Activated naive CD8-positive, alpha-beta T cell treated with anti-CD3 and anti-CD28 coated beads for 36 hours (primary cell): ENCODE results near the gene SRGN. TPM values are rescaled to one million over a fixed set of nuclear protein-coding genes. Genes with fewer than 3 reads are reported as not detected.
A peak's percentile ranks its signal among the peaks of the same experiment; 100 is the strongest.
"Not testable (repeated sequence)": the region's sequence is repeated elsewhere in the genome, so short reads cannot be mapped to it uniquely, and the experiment has no call there.

Source experiments
- DNase-seq: peaks from one replicate; pipeline ENCODE4 v3.0.0; 2021
- H3K27ac Mint-ChIP-seq: one replicate; pipeline ENCODE4 v1.8.0; 2022; ENCODE audit warnings: mild to moderate bottlenecking, moderate library complexity, mixed read lengths
- H3K27me3 Mint-ChIP-seq: one replicate; pipeline ENCODE4 v1.8.0; 2022; ENCODE audit warnings: mild to moderate bottlenecking, mixed read lengths
- H3K36me3 Mint-ChIP-seq: one replicate; pipeline ENCODE4 v1.8.0; 2021; ENCODE audit warnings: mild to moderate bottlenecking, mixed read lengths
- H3K4me1 Mint-ChIP-seq: one replicate; pipeline ENCODE4 v1.8.0; 2021; ENCODE audit warnings: mixed read lengths
- H3K4me3 Mint-ChIP-seq: one replicate; pipeline ENCODE4 v1.8.0; 2022; ENCODE audit warnings: mild to moderate bottlenecking, moderate library complexity, mixed read lengths
- H3K9me3 Mint-ChIP-seq: one replicate; pipeline ENCODE4 v1.8.0; 2022; ENCODE audit warnings: mixed read lengths
- total RNA-seq, 2 experiments: library from RNA; stranded (reverse); gene quantifications; one replicate each; pipeline ENCODE4 v1.2.3, GENCODE V29; 2021

The SRGN gene
- 100 to 1,000 TPM; 264 to 278 TPM for total RNA-seq

GRCh38 chr10:69087590-69088470, at the start of gene SRGN:
TSS of gene SRGN (plus strand) at chr10:69088103. CDS start at chr10:69088158, 55 bp downstream.
- Mint-ChIP-seq H3K4me3 (peak within 1 kb of the TSS; percentile 94), H3K36me3 (peaks cover 44% of the 10 kb centered on the region), H3K27ac (peak within 1 kb of the TSS; percentile 96), H3K9me3 (peaks cover 2% of the 10 kb centered on the region), H3K27me3 (no peaks in the 10 kb centered on the region), H3K4me1 (peaks cover 61% of the 10 kb centered on the region)
- DNase-seq, result peak; percentile 78

DNA sequence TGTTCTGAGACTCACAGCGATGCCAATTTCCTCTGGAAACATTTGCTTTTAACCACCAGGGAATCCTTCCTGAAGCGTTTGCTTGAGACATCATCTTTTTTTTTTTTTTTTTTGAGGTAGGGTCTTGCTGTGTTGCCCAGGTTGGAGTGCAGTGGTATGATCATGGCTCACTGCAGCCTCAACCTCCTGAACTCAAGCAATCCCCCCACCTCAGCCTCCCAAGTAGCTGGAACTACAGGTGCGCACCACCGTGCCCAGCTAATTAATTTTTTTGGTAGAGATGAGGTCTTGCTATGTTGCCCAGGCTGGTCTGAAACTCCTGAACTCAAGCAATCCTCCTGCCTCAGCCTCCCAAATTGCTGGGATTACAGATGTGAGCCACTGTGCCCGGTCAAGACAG, 47.0 kb upstream of the SRGN start:
- H3K4me1 Mint-ChIP-seq, result peaks cover 24% of the 10 kb centered on the region
- DNase-seq, H3K27me3 Mint-ChIP-seq, H3K27ac Mint-ChIP-seq, H3K36me3 Mint-ChIP-seq, H3K9me3 Mint-ChIP-seq, H3K4me3 Mint-ChIP-seq: not testable (repeated sequence)

DNA sequence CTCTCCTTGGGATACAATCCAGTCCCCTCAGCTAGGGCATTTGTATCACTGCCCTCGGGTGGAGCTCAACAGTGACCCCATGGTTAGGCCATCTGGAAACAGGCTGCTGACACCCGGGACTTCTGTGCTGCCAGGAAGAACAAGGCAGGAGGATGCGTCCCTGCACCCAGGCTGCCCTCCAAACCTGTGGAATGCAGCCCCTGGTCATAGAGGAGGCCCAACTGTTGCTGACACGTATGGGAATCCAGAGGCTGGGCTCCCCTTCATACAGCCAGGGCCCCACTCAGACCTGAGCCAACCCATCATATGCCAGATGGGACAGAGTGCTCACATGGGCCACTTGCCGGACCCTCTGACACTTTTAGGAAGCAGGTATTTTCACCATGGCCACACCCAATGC, 45.5 kb upstream of the SRGN start:
- H3K36me3 Mint-ChIP-seq, result no peaks in the 10 kb centered on the region

DNA sequence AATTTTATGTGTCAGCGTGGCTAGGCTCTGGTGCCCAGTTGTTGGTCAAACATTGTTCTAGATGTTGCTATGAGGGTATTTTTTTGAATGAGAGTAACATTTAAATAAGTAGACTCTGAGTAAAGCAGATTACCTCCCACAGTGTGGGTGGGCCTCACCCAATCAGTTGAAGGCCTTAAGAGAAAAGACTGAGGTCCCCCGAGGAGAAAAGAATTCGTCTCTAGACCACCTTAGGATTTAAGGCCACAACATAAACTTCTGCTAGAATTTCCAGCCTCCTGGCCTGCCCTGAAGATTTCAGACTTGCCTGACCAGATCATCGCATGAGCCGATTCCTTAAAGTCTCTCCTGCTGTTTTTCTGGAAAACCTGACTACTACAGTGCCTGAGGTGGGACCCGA, 45.1 kb upstream of the SRGN start:
- peaks cover 29% of the 10 kb centered on the region for H3K4me1 Mint-ChIP-seq
- no peaks in the 10 kb centered on the region for H3K9me3 Mint-ChIP-seq
- H3K27me3 Mint-ChIP-seq, result no peaks in the 10 kb centered on the region
- DNase-seq, result no peak
- no peak overlapping the region for H3K4me3 Mint-ChIP-seq
- no peak overlapping the region for H3K27ac Mint-ChIP-seq
- no peaks in the 10 kb centered on the region for H3K36me3 Mint-ChIP-seq

More for the DNA sequence above, 45.5 kb upstream of the SRGN start:
- Mint-ChIP-seq H3K4me3 (no peak overlapping the region), H3K4me1 (peaks cover 26% of the 10 kb centered on the region), H3K27ac (no peak overlapping the region), H3K9me3 (no peaks in the 10 kb centered on the region), H3K27me3 (no peaks in the 10 kb centered on the region)
- no peak for DNase-seq

DNA sequence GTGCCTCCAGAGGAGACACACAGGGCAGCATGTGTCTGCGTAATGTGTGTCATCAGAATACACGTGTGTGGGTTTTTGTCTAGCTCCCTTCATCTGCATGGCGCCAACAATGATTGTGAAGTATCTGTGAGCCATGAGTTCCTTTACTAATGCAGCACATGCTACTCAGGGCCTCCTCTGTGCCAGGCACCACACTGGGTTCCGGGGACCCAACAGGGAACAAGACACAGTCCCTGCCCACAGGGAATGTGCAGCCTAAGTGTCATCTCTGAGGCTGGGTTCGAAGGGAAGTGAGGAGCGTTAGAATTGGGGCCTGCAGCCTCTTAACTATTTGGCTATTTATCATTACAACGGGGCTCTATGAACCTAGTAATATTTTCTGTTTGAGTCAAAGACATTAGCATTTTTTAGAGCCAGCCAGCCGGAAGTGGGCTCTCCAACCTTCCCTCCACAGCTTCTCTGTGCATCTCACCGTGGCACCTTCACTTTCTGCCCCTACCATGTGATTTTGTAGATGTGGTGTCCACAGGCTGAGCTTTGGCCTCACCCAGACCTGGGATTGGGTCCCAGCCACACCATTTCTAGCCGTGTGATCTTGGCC, 43.9 kb upstream of the SRGN start:
- peak; percentile 36 for DNase-seq
- H3K9me3 Mint-ChIP-seq, result no peaks in the 10 kb centered on the region
- H3K4me3 Mint-ChIP-seq, result no peak overlapping the region
- H3K36me3 Mint-ChIP-seq, result no peaks in the 10 kb centered on the region
- peaks cover 32% of the 10 kb centered on the region for H3K4me1 Mint-ChIP-seq
- H3K27me3 Mint-ChIP-seq, result no peaks in the 10 kb centered on the region
- peak overlapping the region; percentile 90 for H3K27ac Mint-ChIP-seq

DNA sequence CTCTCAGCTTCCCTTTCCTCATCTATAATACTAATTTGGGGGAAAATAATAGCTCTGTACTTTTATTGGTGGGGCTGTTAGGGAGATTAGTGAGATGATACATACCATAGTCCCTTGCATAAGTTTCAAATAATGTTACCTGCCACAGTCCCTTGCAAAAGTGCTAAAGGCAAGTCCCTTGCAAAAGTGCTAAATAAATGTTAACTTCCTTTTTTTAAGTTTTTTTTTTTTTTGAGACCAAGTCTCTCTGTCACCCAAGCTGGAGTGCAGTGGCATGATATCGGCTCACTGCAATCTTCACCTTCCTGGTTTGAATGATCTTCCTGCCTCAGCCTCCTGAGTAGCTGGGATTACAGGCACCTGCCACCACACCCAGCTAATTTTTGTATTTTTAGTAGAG, 43.4 kb upstream of the SRGN start:
- H3K36me3 Mint-ChIP-seq, result no peaks in the 10 kb centered on the region
- no peaks in the 10 kb centered on the region for H3K27me3 Mint-ChIP-seq
- peak overlapping the region; percentile 90 for H3K27ac Mint-ChIP-seq
- DNase-seq, result no peak
- H3K4me1 Mint-ChIP-seq, result peaks cover 32% of the 10 kb centered on the region
- no peak overlapping the region for H3K4me3 Mint-ChIP-seq
- H3K9me3 Mint-ChIP-seq, result no peaks in the 10 kb centered on the region

- Mint-ChIP-seq H3K36me3 (no peaks in the 10 kb centered on the region), H3K27ac (peak overlapping the region; percentile 90), H3K27me3 (no peaks in the 10 kb centered on the region), H3K4me1 (peaks cover 32% of the 10 kb centered on the region), H3K9me3 (no peaks in the 10 kb centered on the region), H3K4me3 (no peak overlapping the region)
- peak; percentile 37 for DNase-seq
Measured at GRCh38 chr10:69045441-69046300, 42.2 kb upstream of the SRGN start.

GRCh38 chr10:69047111-69047832, 40.6 kb upstream of the SRGN start:
- DNase-seq, result no peak
- no peak overlapping the region for H3K27ac Mint-ChIP-seq
- no peaks in the 10 kb centered on the region for H3K9me3 Mint-ChIP-seq
- H3K4me1 Mint-ChIP-seq, result peaks cover 41% of the 10 kb centered on the region
- no peaks in the 10 kb centered on the region for H3K36me3 Mint-ChIP-seq
- H3K4me3 Mint-ChIP-seq, result no peak overlapping the region
- no peaks in the 10 kb centered on the region for H3K27me3 Mint-ChIP-seq

DNA sequence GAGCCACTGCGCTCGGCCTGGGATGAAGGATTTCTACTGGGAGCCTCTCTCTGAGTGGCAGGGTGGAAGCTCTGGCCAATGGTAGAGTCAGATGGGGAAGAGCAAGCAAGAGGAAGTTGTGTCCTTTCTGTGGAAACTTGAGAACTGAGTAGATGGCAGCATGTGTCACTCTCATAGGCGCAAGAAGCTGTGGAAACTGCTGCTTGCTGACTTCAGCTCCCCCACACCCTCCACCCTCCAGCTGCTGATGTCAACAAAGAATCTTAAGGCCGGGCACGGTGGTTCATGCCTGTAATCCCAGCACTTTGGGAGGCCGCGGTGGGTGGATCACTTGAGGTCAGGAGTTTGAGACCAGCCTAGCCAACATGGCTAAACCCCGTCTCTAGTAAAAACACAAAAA, 39.8 kb upstream of the SRGN start:
- DNase-seq, result no peak
- Mint-ChIP-seq H3K36me3 (no peaks in the 10 kb centered on the region), H3K27ac (no peak overlapping the region), H3K9me3 (no peaks in the 10 kb centered on the region), H3K4me3 (no peak overlapping the region), H3K27me3 (no peaks in the 10 kb centered on the region), H3K4me1 (peaks cover 48% of the 10 kb centered on the region)

DNA sequence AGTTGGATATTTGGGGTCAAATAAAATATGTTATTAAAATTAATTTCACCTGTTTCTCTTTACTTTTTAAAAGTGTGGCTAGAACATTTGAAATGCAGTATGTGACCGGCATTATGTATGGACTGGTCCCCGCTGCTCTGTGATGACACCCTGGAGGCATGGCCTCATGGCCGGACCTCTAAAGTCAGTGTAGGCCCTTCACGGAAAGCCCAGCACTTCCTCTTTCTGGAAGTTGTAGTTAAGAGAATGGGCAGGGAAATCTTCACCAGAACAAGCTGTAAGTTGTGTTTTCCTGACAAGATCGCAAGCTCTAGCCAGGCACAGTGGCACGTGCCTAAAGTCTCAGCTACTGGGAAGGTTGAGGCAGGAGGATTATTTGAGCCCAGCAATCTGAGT, 38.3 kb upstream of the SRGN start:
- no peaks in the 10 kb centered on the region for H3K9me3 Mint-ChIP-seq
- H3K36me3 Mint-ChIP-seq, result no peaks in the 10 kb centered on the region
- peaks cover 41% of the 10 kb centered on the region for H3K4me1 Mint-ChIP-seq
- no peak for DNase-seq
- H3K27me3 Mint-ChIP-seq, result no peaks in the 10 kb centered on the region
- H3K27ac Mint-ChIP-seq, result no peak overlapping the region
- no peak overlapping the region for H3K4me3 Mint-ChIP-seq

DNA sequence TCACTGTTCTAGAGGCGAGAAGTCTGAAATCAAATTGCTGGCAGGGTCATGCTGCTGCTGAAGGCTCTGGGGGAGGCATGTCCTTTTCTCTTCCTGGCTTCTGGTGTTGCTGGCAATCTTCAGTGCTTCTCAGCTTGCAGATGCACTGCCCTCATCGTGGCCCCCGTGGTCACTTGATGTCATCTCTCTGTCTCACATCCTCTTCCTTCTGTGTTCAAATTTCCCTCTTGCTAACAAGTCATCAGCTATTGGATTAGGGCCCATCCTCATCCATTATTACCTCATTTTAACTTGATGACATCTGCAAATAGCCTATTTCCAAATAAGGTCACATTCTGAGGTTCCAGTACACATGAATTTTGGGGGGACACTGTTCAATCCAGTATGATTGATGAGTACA, 36.6 kb upstream of the SRGN start:
- H3K4me1 Mint-ChIP-seq, result peaks cover 41% of the 10 kb centered on the region
- H3K4me3 Mint-ChIP-seq, result no peak overlapping the region
- H3K9me3 Mint-ChIP-seq, result no peaks in the 10 kb centered on the region
- peak; percentile 40 for DNase-seq
- no peak overlapping the region for H3K27ac Mint-ChIP-seq
- H3K27me3 Mint-ChIP-seq, result no peaks in the 10 kb centered on the region
- no peaks in the 10 kb centered on the region for H3K36me3 Mint-ChIP-seq

DNA sequence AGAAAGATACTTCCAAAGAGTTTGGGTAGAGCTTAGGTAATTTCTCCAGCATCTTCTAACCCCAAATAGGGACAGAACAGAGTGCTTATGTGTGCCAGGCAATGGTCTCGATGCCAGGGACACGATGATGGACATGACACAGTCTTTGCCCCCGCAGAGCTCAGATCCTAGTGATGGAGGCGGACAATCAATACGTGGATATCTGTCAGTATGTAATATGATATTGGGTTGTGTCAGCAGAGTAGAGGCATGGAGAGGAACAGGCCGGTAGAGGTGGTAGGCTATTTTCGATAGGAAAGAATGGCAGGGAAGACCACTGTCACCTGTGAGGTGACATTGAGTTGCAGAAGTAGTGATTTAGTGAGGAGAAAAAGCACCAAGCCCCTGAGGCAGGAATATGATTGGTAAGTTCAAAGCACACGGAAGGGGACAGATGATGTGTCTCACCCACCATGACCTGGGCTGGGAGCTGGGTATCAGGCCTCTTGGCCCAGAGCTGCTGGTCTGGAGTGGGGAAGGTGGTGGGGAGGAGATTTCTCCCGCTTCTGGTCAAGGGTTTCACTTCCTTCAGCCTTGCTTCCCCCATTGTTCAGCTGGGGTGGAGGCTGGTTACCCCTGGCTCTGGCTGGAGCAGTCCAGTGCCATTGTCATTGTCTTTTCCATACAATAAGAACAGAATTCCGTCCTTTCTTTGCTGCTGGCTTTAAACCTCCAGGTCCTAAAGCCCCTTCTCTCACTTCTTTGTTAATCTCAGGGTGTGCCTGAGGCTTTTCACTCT, 36.0 kb upstream of the SRGN start:
- H3K27me3 Mint-ChIP-seq, result no peaks in the 10 kb centered on the region
- peaks cover 47% of the 10 kb centered on the region for H3K4me1 Mint-ChIP-seq
- no peak overlapping the region for H3K4me3 Mint-ChIP-seq
- no peaks in the 10 kb centered on the region for H3K9me3 Mint-ChIP-seq
- no peak for DNase-seq
- no peaks in the 10 kb centered on the region for H3K36me3 Mint-ChIP-seq
- no peak overlapping the region for H3K27ac Mint-ChIP-seq

GRCh38 chr10:69052736-69053135, 35.2 kb upstream of the SRGN start:
- Mint-ChIP-seq H3K27ac (no peak overlapping the region), H3K4me1 (peaks cover 53% of the 10 kb centered on the region), H3K9me3 (no peaks in the 10 kb centered on the region), H3K4me3 (no peak overlapping the region), H3K27me3 (no peaks in the 10 kb centered on the region), H3K36me3 (no peaks in the 10 kb centered on the region)
- no peak for DNase-seq

DNA sequence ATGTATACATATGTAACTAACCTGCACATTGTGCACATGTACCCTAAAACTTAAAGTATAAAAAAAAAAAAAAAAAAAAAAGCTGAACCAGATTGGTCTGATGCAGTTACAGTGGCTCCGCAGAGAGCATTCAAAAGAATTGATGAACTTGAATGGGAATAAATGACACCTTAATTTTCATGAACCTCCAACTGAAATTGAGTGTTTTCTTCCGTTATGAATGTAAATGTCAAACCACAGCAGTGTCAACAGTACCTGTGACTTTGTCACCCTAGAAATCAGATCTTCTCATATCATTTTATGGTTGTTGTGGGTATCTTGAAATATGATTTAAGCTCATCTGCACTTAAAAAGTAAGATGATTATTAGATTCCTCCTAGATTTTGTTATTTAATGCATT, 32.7 kb upstream of the SRGN start:
- no peaks in the 10 kb centered on the region for H3K9me3 Mint-ChIP-seq
- no peaks in the 10 kb centered on the region for H3K27me3 Mint-ChIP-seq
- peak overlapping the region; percentile 54 for H3K27ac Mint-ChIP-seq
- no peaks in the 10 kb centered on the region for H3K36me3 Mint-ChIP-seq
- H3K4me3 Mint-ChIP-seq, result no peak overlapping the region
- DNase-seq, result no peak
- H3K4me1 Mint-ChIP-seq, result peaks cover 56% of the 10 kb centered on the region
